GM23248 (cell line): ENCODE data around the gene RARB. TPM values are rescaled to one million over a fixed set of nuclear protein-coding genes. Genes with fewer than 3 reads are reported as not detected.

Experiments used
- DNase-seq: peaks from one replicate; pipeline ENCODE4 v3.0.0-alpha.2; 2015
- H2AFZ ChIP-seq: fragments of 200-600 bp; sonication (generic); 2 replicates; pipeline ENCODE4 v1.6.1; 2016; ENCODE audit warnings: antibody characterized with exemption
- H3F3A ChIP-seq: fragments of 200-600 bp; sonication (generic); 2 replicates; pipeline ENCODE4 v1.6.1; 2016; ENCODE audit warnings: mild to moderate bottlenecking, antibody characterized with exemption, mixed run types; ENCODE audit not compliant: insufficient read depth
- H3K27ac ChIP-seq: fragments of 200-600 bp; sonication (generic); 2 replicates; pipeline ENCODE4 v1.5.1; 2016; ENCODE audit warnings: mild to moderate bottlenecking
- H3K27me3 ChIP-seq: fragments of 200-600 bp; sonication (generic); replicated peaks from 2 replicates; pipeline ENCODE4 v1.6.1; 2016; ENCODE audit warnings: mild to moderate bottlenecking; ENCODE audit not compliant: insufficient read depth
- H3K36me3 ChIP-seq: fragments of 200-600 bp; sonication (generic); 2 replicates; pipeline ENCODE4 v1.6.1; 2016; ENCODE audit warnings: low read depth, mild to moderate bottlenecking
- H3K4me1 ChIP-seq: fragments of 200-600 bp; sonication (generic); 2 replicates; pipeline ENCODE4 v1.6.1; 2016; ENCODE audit warnings: mild to moderate bottlenecking; ENCODE audit not compliant: insufficient read depth
- H3K4me2 ChIP-seq: fragments of 200-600 bp; sonication (generic); one replicate; pipeline ENCODE4 v1.6.1; 2016; ENCODE audit warnings: mild to moderate bottlenecking; ENCODE audit not compliant: unreplicated experiment
- H3K4me3 ChIP-seq: fragments of 200-600 bp; sonication (generic); 2 replicates; pipeline ENCODE4 v1.5.1; 2016; ENCODE audit warnings: mild to moderate bottlenecking
- H3K79me2 ChIP-seq: fragments of 200-600 bp; sonication (generic); 2 replicates; pipeline ENCODE4 v1.6.1; 2016; ENCODE audit warnings: mild to moderate bottlenecking; ENCODE audit not compliant: insufficient read depth
- H3K9ac ChIP-seq: fragments of 200-600 bp; sonication (generic); 2 replicates; pipeline ENCODE4 v1.6.1; 2016; ENCODE audit warnings: mild to moderate bottlenecking
- H3K9me2 ChIP-seq: fragments of 200-600 bp; sonication (generic); 2 replicates; pipeline ENCODE4 v1.6.1; 2016; ENCODE audit warnings: mixed run types, mild to moderate bottlenecking, moderate library complexity; ENCODE audit not compliant: insufficient read depth
- H3K9me3 ChIP-seq: fragments of 200-600 bp; sonication (generic); one replicate; pipeline ENCODE4 v1.6.1; 2017; ENCODE audit warnings: low read depth
- H4K20me1 ChIP-seq: fragments of 200-600 bp; sonication (generic); 2 replicates; pipeline ENCODE4 v1.6.0; 2016; ENCODE audit not compliant: insufficient read depth
- EZH2 ChIP-seq: fragments of 200-600 bp; sonication (generic); IDR thresholded peaks from 2 replicates; pipeline ENCODE4 v1.6.1; 2018; ENCODE audit warnings: antibody characterized with exemption, mild to moderate bottlenecking; ENCODE audit not compliant: insufficient read depth, poor library complexity, severe bottlenecking
- EZH2phosphoT487 ChIP-seq: fragments of 200-600 bp; sonication (generic); IDR thresholded peaks from 2 replicates; pipeline ENCODE4 v1.6.1; 2018; ENCODE audit warnings: antibody characterized with exemption, moderate library complexity, mild to moderate bottlenecking, low read depth; ENCODE audit not compliant: insufficient read depth
- WGBS, 2 experiments: methylation state at CpG; one replicate each; pipeline ENCODE4 v1.1.6; 2015 to 2017; ENCODE audit warnings: low lambda C conversion rate in 2 of 2, low coverage in 1 of 2; ENCODE audit errors: missing lambda C conversion rate in 2 of 2; 5-methylcytosine and 5-hydroxymethylcytosine counted together
- in situ Hi-C: fragments of 300-500 bp; cut with MboI; formaldehyde crosslinking; loops from 2 replicates; pipeline ENCODE4 v1.15.0; 2020
- polyA plus RNA-seq: library from polyadenylated mRNA; unstranded; fragments of >200 nt; fragmentation: Nextera tagmentation; extraction: Ambion mirVana; gene quantifications from 2 replicates; pipeline ENCODE4 v1.2.1, GENCODE V29; 2016
- total RNA-seq: library from RNA; depleted of rRNA; stranded (reverse); fragments of >200 nt; shearing (Covaris generic); gene quantifications from 2 replicates; pipeline ENCODE4 v1.2.3, GENCODE V29; 2014

Gene RARB
- total and polyA plus RNA-seq, 2 experiments from 2014 or later = 0.11 TPM; not detected in 1

DNA sequence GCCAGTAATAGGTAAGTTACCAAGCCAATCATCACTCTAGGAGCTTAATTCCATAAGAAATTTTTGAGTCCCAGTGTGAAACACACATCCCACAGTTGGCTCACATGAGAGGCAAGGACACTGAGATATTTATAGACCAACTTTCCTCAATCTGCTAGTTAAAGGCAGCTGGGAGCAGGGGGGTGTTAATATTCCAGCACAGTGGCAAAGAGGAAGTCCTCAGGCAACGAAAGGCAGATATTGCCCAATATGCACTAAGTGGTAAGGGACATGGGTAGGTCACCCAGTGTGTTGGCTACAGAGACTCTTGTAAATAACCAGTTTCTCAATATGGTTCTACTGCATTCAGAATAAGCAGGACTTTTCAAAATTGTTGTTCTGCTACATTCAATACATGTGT, 175.6 kb downstream of the RARB start:
- H3K4me2 ChIP-seq = peak overlapping the region; percentile 36
- no peak overlapping the region for H3K4me3 ChIP-seq
- no peaks in the 10 kb centered on the region for H3K9me3 ChIP-seq
- no peaks in the 10 kb centered on the region for H3K27me3 ChIP-seq
- no peaks in the 10 kb centered on the region for H3K79me2 ChIP-seq
- peak overlapping the region; percentile 60 for H3K27ac ChIP-seq
- H3K4me1 ChIP-seq = peaks cover 22% of the 10 kb centered on the region
- no peak overlapping the region for H2AFZ ChIP-seq
- DNase-seq = peak; percentile 48
- H3K9ac ChIP-seq = no peak overlapping the region
- WGBS, 2 experiments = 14 to 18% methylated on average over 1 of the region's 1 CpG
- H3K36me3 ChIP-seq = peaks cover 48% of the 10 kb centered on the region
- TF ChIP-seq EZH2phosphoT487 = no peak
- no peak for TF ChIP-seq EZH2
- H3K9me2 ChIP-seq = no peaks in the 10 kb centered on the region
- H3F3A ChIP-seq = peaks cover 39% of the 10 kb centered on the region
- H4K20me1 ChIP-seq = no peaks in the 10 kb centered on the region; the same call in 1 of the 2 replicates
- in situ Hi-C loops = no loop called here

DNA sequence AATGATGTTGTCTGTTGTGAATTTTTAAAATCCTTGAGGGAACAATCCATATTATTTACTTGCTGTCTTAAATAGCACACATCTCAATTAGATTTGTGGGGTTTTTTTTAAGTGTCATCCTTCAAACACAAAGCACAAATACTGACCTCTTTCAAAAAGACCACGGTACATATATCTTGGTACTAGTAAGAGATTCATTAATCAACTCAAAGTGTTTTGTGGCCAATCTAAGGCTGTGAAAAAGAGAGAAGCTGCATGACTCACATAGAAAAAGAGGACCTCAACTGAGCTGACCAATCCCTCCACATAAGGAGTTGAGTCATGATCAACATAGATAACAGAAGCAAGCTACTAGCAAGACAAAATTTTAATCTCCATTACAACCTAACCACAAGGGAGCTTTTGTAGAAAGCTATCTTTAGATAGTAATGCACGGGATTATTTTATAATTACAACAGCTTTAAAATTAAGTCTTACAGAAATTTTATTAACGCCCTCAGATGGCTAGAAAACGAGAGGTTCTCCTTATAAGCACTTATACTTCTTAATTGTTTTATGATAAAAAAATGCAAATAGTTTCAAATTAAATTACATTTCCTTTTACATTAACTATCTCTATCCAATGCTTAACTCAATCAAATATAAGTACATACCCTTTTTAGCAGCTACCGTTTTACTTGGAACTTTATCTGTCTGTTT, 176.2 kb downstream of the RARB start:
- Histone ChIP-seq H3K4me2 (peak overlapping the region; percentile 36), H4K20me1 (no peaks in the 10 kb centered on the region; the same call in 1 of the 2 replicates), H3K4me1 (peaks cover 22% of the 10 kb centered on the region), H3K36me3 (peaks cover 47% of the 10 kb centered on the region), H2AFZ (no peak overlapping the region), H3K79me2 (no peaks in the 10 kb centered on the region), H3K9me2 (no peaks in the 10 kb centered on the region), H3K9ac (no peak overlapping the region), H3F3A (peaks cover 39% of the 10 kb centered on the region), H3K27me3 (no peaks in the 10 kb centered on the region), H3K4me3 (no peak overlapping the region), H3K9me3 (no peaks in the 10 kb centered on the region), H3K27ac (peak overlapping the region; percentile 60)
- in situ Hi-C loops = no loop called here
- WGBS, 2 experiments = 53 to 55% methylated on average over 5 of the region's 5 CpGs
- TF ChIP-seq EZH2 (no peak), EZH2phosphoT487 (no peak)
- DNase-seq = peak; percentile 89

DNA sequence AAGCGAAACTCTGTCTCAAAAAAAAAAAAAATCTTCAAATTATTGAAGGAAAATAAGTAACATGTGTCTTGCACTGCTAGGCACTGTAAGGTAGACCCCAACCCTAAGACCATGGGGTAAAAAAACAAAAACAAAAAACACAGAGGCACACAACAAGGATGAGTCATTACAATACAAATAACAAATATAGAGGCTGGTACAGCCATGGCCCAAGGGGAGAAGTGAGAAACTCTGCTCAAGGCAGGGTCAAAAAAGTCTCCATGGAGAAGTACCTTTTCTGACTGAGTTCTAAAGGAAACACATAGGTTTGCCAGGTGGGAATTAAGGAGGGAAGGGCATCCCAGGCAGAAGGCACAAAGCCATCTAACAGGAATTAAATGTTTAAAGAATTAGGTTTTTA, 182.1 kb downstream of the RARB start:
- Histone ChIP-seq H3K9ac (no peak overlapping the region), H2AFZ (no peak overlapping the region), H3K4me1 (peaks cover 4% of the 10 kb centered on the region; the same call in 1 of the 2 replicates), H3K27me3 (no peaks in the 10 kb centered on the region), H3K27ac (no peak overlapping the region), H3K9me2 (no peaks in the 10 kb centered on the region), H3K36me3 (peaks cover 81% of the 10 kb centered on the region), H3K79me2 (no peaks in the 10 kb centered on the region), H3K9me3 (no peaks in the 10 kb centered on the region), H4K20me1 (no peaks in the 10 kb centered on the region), H3K4me2 (no peak overlapping the region), H3F3A (peaks cover 22% of the 10 kb centered on the region; the same call in 1 of the 2 replicates), H3K4me3 (no peak overlapping the region)
- TF ChIP-seq EZH2phosphoT487 = no peak
- no peak for TF ChIP-seq EZH2
- DNase-seq = no peak
- WGBS, 2 experiments = 97 to 100% methylated on average over 1 of the region's 1 CpG
- in situ Hi-C loops = no loop called here

DNA sequence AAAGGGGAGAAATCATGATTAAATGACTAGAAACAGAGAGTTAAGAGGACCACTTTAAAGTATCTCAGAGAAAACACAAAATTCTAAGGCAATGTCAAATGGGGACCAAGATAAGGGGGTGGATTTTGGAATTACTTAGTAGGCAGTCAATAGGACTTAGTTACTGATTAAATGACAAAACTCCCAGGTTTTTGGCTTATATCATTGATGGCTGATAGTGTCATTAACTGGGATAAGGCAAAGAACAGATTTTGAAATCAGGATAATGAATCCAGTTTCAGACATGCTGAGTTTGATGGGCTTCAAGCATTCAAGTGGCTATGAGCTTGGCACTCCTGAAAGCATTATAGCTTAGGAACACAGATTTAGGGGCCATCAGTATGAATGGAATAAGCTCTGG, 182.7 kb downstream of the RARB start:
- Histone ChIP-seq H2AFZ (no peak overlapping the region), H3K9me2 (no peaks in the 10 kb centered on the region), H3K4me3 (no peak overlapping the region), H3K9ac (no peak overlapping the region), H4K20me1 (no peaks in the 10 kb centered on the region), H3F3A (peaks cover 16% of the 10 kb centered on the region; the same call in 1 of the 2 replicates), H3K36me3 (peaks cover 84% of the 10 kb centered on the region), H3K4me1 (no peaks in the 10 kb centered on the region), H3K27me3 (no peaks in the 10 kb centered on the region), H3K9me3 (no peaks in the 10 kb centered on the region), H3K27ac (no peak overlapping the region), H3K4me2 (no peak overlapping the region), H3K79me2 (no peaks in the 10 kb centered on the region)
- DNase-seq = no peak
- TF ChIP-seq EZH2phosphoT487 (no peak), EZH2 (no peak)
- in situ Hi-C loops = no loop called here
